ENCODE measurements around the gene KAT6B.
"Not testable (repeated sequence)": the region's sequence is repeated elsewhere in the genome, so short reads cannot be mapped to it uniquely, and the experiment has no call there.

KAT6B gene

GRCh38 chr10:74863551-74863950, 37.2 kb downstream of the KAT6B start:
- FAIRE-seq: no peak

DNA sequence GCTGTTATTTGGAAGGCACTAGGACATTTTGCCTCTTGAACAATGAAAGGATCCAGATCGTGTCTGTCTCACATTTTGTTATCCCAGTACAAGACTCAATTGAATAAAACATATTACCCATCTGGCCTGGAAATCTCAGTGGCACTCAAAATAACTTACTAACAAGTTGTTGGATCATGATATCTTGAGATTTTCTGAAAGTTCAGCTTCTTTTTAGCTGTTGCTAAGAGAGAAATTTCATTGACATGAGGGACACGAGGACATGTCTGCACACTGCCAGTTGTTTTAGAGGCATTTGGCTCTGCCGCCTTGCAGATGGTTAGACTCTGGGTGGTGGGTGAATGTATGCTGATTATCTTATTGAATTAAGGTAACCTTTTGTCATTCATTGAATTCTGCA, 41.0 kb downstream of the KAT6B start:
- FAIRE-seq: no peak

DNA sequence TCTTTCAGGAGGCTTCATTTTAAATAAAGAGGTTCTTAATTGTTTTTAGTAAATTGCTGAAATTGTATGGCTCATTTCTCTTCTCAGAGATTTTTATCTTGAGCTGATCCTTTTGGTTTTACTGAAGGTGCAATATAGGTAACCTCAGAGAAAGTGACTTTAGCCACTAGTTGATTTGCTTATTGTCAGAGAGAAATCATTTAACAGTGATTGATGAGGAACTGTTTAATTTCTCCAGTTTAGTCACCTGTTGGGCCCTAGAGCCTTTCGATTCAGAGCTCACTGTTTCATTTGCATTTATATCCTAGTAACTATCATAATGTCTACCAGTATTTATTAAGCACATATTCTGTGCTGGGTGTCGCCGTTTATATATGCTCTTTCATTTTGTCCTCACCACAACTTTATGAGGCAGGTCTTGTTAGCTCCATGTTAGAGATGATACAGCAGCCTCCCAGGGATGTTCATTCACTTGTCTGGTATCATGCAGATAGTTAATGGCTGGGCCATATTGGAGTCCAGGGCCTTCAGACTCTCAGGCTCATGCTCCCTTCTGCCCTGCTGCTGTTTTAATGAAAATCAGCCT, 42.1 kb downstream of the KAT6B start:
- FAIRE-seq: no peak

DNA sequence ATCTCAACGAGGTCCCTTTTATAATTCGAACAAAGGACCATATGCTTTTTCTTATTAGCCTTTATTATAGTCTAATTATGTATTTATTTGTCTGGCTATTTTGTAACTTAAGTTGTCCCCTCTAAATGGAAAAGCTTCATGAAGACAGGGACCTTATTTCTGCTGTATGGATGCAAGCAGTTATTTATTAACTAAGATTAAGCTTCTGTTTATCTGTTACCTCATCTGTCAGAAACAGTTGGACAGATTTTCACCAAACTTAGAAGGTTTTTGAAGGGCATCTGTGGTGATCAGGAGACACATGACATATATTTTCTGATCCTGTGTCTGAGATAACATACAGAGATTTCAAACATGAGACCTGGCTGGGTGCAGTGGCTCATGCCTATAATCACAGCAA, 43.2 kb downstream of the KAT6B start:
- FAIRE-seq: no peak

DNA sequence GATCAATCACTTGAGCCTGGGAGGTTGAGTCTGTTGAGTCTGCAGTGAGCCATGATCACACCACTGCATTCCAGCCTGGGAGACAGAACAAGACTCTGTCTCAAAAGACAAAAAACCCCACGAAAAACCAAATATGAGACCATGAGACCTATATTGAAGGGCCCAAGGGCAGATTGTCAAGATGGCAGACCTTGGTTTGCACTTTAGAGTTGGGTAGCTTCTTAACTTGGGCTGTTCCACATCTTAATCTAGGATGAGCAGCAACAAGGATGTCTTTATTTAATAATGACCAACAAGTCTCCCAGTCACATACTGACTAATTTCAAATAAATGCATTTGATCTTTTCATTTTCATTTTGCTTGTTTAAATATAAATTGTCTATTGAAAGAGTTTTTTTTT, 43.8 kb downstream of the KAT6B start:
- FAIRE-seq: no peak

GRCh38 chr10:74871595-74872382, 45.4 kb downstream of the KAT6B start:
- FAIRE-seq: no peak

- FAIRE-seq: no peak
Measured at GRCh38 chr10:74873803-74874454, 47.5 kb downstream of the KAT6B start.

DNA sequence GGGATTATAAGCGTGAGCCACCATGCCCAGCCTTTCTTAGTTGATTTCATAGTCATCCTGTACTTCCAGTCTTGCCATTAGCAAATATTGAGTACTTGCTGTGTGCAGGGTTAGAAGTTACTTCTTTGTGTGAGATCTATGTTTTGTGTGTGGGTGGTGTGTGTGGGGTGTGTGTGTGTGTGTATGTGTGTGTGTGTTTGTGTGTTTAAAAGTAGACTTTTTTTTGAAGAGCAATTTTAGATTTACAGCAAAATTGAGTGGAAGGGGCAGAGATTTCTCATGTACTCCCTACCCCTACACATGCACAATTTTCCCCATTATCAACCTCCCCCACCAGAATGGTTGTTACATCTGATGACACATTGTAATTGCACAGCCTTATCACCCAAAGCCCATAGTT, 48.2 kb downstream of the KAT6B start:
- no peak for FAIRE-seq

- FAIRE-seq: no peak
Measured at GRCh38 chr10:74875068-74875467, 48.7 kb downstream of the KAT6B start.

DNA sequence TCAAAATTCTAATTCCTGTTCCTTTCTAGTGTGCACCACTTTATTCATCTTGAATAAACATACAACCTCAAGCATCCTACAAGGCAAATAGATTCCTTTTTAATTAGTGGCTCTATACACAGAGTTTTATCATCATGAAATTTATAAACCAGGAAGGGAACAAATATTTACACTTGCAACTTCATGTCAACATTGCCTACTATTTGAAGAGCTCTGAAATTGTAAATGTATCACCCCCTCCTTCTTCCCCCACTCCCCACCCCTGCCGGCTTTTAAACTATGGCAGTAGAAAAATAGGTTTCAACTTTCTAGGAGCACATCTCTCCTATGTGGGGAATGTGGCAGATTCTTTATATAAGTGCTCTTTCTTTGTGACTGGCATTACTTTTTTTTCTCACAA, 49.6 kb downstream of the KAT6B start:
- no peak for FAIRE-seq

GRCh38 chr10:74877054-74877453, 50.7 kb downstream of the KAT6B start:
- not testable (repeated sequence) for FAIRE-seq

DNA sequence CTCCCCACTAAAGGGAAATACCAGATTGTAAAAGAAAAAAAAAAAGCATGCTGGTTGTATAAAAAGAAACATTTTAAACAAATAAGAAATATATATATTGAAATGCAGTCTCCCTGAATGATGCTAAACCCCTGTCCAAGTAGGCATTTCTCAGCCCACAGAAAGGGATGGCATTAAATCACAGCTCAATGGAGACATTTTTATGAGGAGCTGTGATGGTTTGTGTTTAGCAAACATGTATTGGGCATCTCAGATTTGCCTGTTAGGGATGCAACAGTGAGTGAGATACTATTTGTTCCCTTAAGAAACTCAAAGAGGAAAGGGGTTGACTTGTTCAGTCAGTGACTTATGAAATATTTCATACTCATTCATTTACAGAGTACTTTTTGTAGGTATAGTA, 51.5 kb downstream of the KAT6B start:
- no peak for FAIRE-seq

GRCh38 chr10:74880041-74880440, 53.6 kb downstream of the KAT6B start:
- no peak for FAIRE-seq

GRCh38 chr10:74881253-74881884, 55.0 kb downstream of the KAT6B start:
- FAIRE-seq: no peak

- no peak for FAIRE-seq
Measured at GRCh38 chr10:74882427-74882826, 56.0 kb downstream of the KAT6B start.

DNA sequence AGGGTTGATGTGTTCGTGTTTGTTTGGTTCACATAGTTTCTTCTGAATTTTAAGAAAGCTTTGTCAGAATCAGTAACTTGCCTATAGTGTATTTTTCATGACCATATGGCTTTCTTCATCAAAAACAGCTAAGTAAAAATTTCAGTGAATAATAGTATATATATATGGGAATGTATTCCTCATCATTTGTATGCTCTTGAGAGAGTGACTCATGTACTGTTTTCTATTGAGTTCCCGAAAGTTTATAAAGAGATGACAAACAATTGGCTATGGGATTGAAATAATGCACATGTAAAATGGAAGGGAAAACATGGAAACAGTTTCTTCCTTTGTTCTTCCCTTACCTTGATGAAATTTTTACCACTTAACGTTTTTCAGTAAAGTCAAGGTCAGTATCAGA, 56.4 kb downstream of the KAT6B start:
- FAIRE-seq: no peak

DNA sequence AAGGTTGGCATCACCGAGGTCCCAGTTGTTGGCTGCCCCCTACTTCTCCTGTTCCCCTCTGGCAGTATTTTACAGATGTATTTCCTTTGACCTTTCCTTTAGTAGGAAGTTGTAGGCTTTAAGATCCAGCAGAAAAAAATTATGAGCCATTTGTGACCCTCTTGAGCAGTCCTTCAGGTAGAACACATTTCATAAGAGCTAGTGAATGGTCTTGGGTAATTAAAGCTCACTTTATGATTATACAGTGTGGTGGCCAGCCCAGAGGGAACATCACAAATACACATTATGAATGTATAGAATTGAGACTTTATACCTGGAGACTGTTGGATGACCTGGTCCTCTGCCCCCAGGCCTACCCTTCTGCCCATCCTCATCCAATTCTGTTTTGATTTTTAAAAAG, 57.0 kb downstream of the KAT6B start:
- FAIRE-seq: no peak

- FAIRE-seq: no peak
Measured at GRCh38 chr10:74887614-74888284, 61.3 kb downstream of the KAT6B start.

- no peak for FAIRE-seq
Measured at GRCh38 chr10:74888962-74889661, 62.7 kb downstream of the KAT6B start.

DNA sequence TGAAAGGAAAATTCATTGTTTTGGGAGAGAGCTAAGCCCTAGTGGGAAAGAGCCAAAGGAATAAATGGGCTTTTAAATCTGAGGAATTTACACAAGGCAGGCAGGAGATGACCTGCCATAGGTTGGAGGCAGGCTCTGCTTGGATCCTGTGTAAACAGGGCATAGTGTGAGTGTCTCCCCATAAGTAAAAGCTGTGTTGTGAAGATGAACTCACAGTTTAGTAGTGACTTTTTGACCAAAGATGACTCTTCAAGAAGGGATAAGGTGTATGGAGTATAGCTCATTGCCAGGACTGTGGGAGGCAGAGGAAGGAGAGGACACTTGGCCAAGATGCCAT, 63.2 kb downstream of the KAT6B start:
- FAIRE-seq: no peak

- no peak for FAIRE-seq
Measured at GRCh38 chr10:74890460-74890859, 64.1 kb downstream of the KAT6B start.

DNA sequence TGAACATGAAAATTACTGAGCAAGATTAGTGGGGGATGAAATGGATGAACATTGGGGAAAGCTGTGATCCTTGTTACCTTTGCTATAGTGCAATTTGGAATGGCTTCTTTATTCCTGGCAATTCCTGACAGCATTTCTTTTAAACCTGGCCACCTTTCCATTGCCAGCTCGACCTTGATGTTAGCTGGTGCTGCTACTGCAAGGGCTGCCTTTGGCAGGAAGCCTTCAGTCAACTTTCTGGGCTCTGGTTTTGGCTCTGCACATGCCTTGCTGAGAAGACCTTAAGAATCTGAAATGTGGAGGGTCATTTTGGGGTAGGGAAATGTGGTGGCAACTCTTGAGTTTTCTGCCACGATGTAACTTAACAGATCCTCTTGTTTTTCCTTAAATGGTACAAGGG, 64.7 kb downstream of the KAT6B start:
- FAIRE-seq: no peak

GRCh38 chr10:74892839-74893238, 66.4 kb downstream of the KAT6B start:
- no peak for FAIRE-seq
